HG03196 (cell line): ENCODE data around the gene METTL25.

Source experiments
- ATAC-seq: cut with Tn5 transposase; IDR thresholded peaks from one replicate; pipeline ENCODE4 v1.9.1; 2021; ENCODE audit not compliant: unreplicated experiment

The METTL25 gene

GRCh38 chr12:82522762-82523161 is 164.4 kb downstream of the METTL25 start:
- no peak for ATAC-seq

GRCh38 chr12:82523996-82524395 is 165.7 kb downstream of the METTL25 start:
- peak; percentile 76 for ATAC-seq

GRCh38 chr12:82524641-82525040 is 166.3 kb downstream of the METTL25 start:
- ATAC-seq = no peak

GRCh38 chr12:82525616-82526015 is 167.3 kb downstream of the METTL25 start:
- ATAC-seq = no peak

- ATAC-seq = no peak
Observed at GRCh38 chr12:82527165-82527780, 168.9 kb downstream of the METTL25 start.
